Ammon's horn (tissue), 1 donor: ENCODE results near the gene MGAT5B.

Experiments
- DNase-seq: peaks from one replicate; pipeline ENCODE4 v3.0.0-alpha.2; 2016; ENCODE audit warnings: low spot score

Gene MGAT5B

GRCh38 chr17:76927982-76928381 is 59.8 kb downstream of the MGAT5B start:
- DNase-seq = no peak

GRCh38 chr17:76929148-76929547 is 60.9 kb downstream of the MGAT5B start:
- no peak for DNase-seq

GRCh38 chr17:76929601-76930000 is 61.4 kb downstream of the MGAT5B start:
- DNase-seq = no peak

DNA sequence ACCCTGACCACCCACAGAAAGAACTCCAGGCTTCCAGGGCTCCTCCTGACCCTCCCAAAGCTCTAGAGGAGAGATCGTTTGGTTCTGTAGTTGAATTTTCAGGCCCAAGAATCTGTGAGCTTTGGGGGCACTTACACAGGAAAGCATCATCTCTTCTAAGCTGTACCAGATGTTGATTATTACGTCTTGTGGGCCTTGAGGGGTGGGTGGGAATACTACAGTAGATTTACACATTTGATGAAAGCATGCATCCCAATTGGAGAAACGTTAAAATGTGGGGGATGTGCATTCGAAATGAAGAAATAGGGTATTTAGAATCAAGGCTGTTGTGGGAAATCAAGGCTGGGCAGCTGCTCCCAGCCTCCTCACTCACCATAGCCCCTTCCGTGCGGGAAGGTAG is 61.9 kb downstream of the MGAT5B start:
- DNase-seq = no peak

DNA sequence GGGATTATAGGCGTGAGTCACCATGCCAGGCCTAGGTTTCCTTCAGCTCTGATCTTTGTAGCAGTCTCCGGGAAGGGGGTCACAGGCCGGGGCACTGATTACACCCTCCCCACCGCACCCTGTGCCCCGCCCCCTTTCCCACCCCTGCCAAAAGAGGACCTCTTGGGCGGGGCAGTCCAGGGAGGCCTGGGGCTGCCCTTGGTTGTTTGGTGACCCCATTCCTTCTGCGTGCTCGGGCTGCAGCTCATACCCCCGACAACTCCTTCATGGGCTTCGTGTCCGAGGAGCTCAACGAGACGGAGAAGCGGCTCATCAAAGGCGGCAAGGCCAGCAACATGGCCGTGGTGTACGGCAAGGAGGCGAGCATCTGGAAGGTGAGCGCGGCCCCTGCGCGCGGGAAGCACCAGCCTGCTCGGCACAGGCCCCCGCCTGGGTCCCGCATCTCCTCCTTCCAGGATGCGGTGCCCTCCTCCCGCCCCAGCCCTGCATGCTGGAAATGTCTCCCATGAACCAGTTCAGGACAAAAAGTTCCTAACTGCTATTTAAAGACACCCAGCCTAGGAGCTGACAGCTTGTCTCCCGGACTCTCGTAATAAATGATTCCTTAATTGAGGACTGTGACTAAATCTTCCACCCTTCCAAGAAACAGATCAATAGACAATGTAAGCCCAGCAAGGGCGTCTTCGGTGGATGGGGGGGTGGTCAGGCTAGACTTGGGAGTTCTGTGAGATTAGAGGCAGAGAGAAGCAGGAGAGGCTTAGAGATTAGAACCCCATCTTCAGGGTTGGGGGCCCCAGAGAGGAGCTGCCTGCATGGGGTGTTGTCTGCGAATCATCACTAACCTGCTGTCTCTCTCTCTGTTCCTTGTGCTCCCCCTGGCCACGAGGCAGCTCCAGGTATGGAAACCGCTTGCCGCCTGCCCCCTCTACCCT is 64.5 kb downstream of the MGAT5B start:
- no peak for DNase-seq

DNA sequence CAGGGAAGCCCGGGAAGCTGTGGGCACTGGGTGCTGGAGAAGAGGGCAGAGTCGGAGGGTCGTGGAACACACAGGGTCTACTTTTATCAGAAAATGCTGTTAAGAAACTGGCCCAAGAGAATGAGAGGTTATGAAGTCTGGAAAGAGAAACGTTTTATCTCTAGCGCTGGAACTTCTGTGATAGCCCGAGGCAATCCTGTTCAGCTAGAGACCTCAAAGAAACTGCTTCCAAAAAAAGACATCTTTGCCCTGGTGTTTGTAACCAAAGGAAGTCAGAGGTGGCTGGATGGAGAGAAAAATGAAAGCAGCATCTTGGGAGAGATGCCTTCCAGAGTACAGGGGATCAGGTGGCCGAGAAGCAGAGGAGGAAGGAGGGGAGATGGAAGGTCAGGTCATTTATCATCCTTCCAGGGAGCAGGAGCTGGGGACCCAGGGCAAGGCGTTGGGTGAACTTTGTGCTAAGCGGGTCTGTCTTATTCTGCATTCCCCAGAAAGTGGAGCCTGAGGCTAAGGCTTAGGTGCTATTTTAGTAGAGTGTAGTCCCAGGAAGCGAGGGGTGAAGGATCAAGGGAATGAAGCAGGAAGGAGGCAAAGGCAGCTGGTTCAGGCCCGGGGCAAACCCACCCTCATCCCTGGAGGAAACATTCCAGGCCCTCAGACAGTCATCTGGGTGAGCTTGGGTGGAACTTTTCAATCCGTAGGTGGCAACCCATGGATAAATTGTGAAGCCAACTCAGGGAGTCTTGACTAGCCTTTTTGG is 66.5 kb downstream of the MGAT5B start:
- DNase-seq = no peak

DNA sequence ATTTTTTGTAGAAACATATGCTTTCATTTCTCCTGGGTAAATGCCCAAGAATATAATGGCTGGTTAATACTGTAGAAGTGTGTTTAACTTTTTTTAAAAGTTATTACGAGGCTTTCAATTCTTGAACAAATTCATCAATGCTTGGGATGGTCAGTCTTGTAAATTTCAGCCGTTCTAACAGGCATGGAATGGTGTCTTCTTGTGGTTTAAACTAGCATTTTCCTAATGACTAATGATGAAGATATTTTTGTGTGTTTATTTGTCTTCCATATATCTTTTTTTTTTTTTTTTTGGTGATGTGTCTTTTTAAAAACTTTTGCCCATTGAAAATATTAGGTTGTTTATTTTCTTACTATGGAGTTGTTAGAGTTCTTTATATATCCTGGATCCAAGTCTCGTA is 67.1 kb downstream of the MGAT5B start:
- no peak for DNase-seq

- no peak for DNase-seq
These were observed 69.0 kb downstream of the MGAT5B start for GRCh38 chr17:76937238-76937637.

- no peak for DNase-seq
These were observed 69.8 kb downstream of the MGAT5B start for GRCh38 chr17:76938009-76938408.

DNA sequence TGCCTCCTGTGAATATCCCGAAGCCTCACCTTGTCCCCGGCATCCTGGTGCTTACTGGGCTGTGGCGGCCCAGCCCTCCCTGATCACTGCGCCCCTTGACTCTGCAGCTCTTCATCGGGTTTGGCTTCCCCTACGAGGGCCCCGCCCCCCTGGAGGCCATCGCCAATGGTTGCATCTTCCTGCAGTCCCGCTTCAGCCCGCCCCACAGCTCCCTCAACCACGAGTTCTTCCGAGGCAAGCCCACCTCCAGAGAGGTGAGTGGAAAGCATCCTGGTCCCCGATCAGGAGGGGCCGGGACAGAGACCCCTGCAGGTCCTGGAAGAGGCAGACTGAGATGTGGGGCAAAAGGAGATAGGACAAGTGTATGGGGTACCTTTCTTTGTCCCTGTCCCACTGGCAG is 72.1 kb downstream of the MGAT5B start:
- DNase-seq = no peak

GRCh38 chr17:76940738-76941350 is 72.6 kb downstream of the MGAT5B start:
- DNase-seq = no peak

DNA sequence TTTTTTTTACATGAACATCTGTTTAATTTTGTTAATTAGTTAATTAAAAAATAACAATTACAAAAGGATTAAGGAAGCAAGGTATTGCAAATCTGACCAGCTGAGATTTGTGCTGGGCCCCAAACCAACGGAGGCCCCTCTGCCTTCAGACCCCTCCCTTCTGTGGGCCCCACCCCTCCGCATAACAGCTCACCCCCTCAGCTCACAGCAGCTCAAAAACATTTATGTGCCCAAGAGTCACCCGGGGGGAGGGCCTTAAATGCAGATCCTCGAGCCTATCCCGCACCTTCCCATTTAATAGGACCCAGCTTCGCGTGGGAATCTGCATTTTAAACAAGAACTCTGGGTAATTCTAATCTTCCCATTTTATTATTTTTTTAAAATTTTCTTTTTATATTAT is 75.0 kb downstream of the MGAT5B start:
- DNase-seq = no peak

- no peak for DNase-seq
These were observed 75.6 kb downstream of the MGAT5B start for GRCh38 chr17:76943781-76944213.

GRCh38 chr17:76944477-76944876 is 76.3 kb downstream of the MGAT5B start:
- DNase-seq = no peak

- DNase-seq = no peak
These were observed 78.0 kb downstream of the MGAT5B start for GRCh38 chr17:76946111-76946771.

DNA sequence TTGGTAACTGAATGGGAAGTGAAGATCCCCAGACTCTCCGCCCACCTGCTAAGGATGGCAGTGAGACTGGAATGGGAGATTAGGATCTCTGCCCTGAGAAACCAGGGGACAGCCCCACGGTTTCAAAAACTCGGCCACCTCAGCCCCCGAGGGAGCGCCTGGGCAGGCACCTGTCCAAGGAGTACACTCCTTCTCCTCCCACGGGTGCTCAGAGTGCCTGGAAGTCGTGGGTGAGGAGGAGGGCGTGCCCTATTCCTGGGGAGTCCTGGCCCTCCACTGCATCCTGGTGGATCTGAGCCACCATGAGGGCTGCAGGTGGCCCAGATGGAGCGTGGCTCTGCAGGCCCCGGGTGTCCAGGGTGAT is 78.5 kb downstream of the MGAT5B start:
- DNase-seq = no peak

DNA sequence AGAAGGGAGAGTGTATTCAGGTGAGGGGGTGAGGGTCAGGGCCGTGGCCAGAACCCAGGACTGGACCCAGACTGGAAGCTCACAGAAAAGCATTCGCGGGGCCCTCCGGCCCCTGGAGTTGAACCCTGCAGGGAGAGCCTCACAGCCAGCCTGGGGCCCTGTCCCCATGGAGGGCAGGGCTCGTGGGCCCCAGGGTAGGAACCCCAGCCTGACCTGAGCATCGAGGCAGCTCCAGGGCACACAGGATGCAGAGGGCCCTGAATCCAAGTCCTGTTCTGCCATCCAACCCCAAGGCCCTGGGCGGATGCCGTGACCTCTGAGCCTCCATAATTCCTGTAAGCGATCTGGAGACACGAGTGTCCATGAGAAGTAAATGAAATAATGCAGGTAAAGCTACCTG is 79.1 kb downstream of the MGAT5B start:
- no peak for DNase-seq

GRCh38 chr17:76947771-76948170 is 79.6 kb downstream of the MGAT5B start:
- DNase-seq = no peak

GRCh38 chr17:76948301-76948700 is 80.1 kb downstream of the MGAT5B start:
- no peak for DNase-seq

- DNase-seq = peak; percentile 18
These were observed 80.6 kb downstream of the MGAT5B start for GRCh38 chr17:76948726-76949342.

DNA sequence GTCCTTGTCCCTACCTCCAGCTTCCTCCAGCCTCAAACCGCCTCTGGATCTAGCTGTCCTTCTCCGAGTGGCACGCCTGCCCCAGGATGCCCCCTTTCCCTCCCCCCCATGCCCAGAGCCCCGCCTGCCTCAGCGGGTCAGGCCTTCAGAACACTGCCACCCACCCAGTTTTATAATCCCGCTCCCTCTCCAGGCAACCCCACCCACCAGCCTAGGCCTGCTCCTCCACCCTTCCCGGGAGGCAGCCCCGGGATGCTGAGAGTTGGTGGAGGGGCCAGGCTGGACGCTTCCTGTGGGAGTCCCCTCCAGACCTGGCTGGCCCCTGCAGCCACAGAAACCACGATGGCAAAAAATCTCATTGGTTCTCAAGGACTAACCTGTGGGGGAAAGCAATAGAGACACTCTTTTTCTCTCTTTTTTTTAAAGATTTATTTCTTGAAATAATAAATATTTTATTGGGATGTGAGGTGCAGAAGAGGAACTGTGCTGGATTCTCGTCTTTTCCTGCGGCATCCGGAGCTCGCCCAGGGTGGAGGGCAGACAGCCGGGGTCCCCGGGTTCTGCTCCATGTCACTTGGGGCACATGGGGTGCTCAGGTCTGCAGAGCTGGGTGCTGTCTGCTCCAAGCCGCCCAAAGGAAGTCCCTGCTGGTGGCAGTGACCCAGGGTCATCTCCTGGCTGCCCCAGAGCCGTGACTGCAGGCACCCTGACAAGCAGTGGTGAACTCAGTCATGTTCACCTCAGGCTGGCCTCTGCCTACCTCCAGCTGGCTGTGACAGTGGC is 81.9 kb downstream of the MGAT5B start:
- DNase-seq = no peak
